Activated CD4-positive, alpha-beta T cell treated with anti-CD3 and anti-CD28 coated beads for 4 hours (primary cell): Measurements from ENCODE around the gene BTBD18.

Experiments used
- DNase-seq, 2 donors: peaks; one replicate each; pipeline ENCODE4 v3.0.0-alpha.2; 2020

The BTBD18 gene

DNA sequence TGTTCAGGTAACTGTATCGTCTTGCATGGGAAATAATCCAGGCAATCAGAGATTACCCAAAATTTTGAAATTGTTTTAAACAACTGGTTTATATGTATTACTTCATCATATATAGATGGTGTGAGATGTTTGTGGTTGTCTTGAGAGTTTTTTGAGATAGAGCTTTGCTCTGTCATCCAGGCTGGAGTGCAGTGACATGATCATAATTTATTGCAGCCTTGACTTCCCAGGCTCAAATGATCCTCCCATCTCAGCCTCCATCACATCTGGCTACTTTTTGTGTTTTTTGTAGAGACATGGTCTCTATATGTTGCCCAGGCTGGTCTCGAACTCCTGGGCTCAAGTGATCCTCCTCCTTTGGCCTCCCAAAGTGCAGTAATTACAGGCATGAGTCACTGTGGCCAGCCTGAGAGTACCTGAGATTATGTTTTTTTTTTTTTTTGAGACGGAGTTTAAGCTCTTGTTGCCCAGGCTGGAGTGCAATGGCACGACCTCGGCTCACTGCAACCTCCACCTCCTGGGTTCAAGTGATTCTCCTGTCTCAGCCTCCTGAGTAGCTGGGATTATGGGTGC lies 21.5 kb upstream of the BTBD18 start:
- no peak for DNase-seq

DNA sequence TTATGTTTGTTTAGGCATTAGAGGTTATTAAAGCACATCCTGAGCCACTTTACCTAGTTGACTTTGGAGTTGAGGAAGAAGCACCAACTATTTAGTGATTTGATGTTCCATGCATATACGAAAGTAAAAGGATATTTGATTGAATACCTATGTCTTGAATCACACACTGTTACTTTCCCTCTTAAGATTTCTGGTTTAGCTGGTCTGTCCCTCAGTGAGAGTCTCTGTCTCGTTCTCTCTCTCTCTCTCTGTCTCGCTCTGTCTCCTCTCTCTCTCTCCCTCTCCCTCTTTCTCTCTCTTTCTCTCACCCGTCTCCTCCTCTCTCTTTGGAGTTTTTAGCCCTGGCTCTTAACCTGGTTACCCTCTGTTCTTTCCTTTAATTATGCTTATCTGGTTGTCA lies 20.9 kb upstream of the BTBD18 start:
- DNase-seq: no peak

DNA sequence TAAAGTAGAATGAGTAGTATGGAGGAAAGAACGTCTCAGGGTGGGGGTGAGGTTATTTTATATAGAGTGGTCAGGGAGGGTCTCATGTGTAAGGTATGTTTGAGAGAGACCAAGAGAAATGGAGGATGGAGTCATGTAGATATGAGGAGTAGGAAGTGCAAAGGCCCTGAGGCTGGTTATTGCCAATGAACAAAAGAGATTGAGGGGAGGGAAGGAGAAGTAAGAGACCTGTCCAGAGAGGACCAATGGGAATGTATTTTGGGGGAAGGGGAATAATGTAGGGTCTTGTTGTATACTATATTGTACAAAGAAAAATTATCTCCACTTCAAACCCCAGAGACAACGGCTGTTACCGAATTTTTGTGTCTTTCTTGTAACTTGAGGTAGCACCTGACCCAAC lies 19.7 kb upstream of the BTBD18 start:
- no peak for DNase-seq

DNA sequence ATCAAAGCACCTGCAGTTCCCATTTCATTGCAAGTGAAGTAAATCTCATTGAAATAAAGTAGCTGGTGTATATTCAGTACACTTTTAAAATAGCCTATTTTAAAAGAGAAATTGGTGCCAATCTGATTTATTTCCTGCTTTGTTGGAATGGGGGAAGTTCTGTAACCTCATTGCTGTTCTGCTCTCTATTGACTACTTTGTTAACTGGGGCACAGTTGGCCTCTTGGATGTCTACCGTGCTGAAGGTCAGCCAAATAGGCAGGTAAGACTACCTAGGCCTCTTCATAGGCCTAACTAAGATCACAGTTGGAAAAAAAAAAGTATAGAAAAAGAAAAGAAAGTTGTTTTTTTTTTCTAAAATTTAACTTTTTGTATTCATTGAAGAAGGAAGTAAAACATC lies 19.2 kb upstream of the BTBD18 start:
- no peak for DNase-seq

DNA sequence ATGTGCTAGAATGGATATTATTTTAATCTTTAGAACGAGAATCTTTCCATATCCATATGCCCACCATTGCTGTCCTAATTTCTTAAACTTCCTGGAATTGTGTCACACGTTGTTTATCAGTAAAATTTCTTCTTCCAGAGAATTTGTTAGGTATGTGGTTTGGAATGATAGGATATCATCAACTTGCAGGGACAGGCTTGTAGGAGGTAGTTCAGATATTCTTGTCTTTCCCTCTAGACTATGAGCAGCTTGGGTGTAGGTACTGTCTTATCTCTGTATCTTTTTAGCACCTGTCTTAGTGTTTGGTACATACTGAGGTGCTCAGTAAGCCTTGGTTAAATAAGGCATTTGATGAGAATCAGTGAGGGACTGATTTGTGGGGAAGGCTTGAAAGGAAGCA lies 13.4 kb upstream of the BTBD18 start:
- no peak for DNase-seq

DNA sequence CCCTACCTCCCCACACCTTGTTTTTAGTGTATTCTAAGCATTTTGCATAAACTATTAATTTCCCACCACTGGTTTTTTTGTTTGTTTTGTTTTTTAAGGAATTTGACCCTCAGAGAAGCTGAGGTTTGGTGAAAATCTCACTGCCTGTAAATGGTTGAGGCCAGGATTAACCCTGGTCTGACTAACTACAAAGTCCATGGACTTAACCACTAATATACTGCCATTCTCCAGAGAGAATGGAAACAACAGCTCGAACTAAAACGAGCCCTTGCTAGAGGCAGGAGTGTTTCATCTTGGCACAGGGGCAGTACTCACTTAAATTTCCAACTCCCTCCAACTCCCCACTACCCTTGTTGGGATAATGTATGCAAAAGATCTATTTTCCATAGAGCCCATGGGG lies 12.9 kb upstream of the BTBD18 start:
- no peak for DNase-seq

DNA sequence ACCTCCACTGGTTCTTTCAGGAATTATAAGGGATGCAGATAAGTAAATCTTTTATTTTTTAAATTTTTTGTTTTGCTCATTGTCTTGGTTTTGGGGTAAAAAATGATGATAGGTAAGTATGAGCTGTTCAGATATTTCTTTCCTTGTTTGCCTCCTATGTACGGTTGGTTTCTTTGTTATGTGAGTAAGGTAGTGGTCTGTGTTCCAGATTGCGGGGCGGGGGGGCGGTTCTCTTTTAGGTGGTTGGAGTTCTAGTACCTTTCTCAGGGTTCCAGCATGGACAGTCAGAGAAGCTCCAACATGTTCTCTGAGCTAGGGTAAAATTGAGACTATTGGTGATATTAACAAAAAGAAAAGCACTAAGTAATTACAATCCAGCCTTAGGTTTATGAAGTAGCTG lies 12.4 kb upstream of the BTBD18 start:
- DNase-seq: no peak

DNA sequence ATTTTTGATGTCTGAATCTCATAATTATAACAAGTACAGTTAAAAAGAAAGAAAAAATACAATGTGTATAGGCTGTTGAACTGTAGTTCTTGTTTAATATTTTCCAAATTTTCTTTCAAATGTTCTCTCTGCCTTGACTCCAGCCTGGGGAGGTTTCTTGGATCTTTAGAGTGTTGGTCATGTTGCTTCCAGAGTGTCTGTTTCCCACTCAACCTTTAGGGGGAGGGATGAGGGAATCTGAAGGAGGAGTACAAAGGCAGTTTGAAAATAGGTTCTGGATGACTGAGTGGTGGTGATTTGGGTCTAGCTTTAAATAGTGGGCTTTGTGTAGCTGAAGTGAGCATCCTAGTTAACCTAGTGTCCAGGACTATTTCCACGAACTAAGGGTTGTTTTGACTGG lies 11.9 kb upstream of the BTBD18 start:
- DNase-seq: no peak

DNA sequence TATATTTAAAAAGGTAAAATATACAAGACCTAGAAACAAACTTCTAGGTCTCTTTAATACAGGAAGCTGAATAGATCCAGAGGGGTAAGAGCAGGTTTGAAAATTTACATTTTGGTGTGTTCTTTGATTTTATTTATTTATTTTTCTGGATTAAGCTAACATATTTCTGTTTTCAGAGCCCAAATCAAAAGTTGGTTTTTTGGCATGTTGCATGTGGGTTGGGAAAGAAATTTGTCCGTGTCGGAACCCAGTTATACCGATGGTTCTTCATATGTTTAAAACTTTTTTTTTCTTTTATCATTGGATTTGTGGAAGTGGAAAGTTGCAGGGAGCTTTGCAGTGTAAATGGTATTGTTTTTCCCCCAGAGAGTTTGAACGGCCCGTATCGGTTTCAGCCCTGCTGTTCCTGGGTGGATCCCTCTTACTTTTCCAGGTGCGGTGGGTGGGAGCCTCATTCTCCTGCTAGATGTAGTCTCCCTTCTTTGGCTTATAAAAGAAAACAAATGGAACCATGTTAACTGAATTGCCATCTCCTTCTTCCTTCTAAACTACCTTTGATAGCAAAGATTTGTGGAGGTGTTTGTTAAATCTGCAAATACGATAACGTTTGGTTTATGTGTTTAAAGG lies 10.7 kb upstream of the BTBD18 start:
- no peak for DNase-seq

DNA sequence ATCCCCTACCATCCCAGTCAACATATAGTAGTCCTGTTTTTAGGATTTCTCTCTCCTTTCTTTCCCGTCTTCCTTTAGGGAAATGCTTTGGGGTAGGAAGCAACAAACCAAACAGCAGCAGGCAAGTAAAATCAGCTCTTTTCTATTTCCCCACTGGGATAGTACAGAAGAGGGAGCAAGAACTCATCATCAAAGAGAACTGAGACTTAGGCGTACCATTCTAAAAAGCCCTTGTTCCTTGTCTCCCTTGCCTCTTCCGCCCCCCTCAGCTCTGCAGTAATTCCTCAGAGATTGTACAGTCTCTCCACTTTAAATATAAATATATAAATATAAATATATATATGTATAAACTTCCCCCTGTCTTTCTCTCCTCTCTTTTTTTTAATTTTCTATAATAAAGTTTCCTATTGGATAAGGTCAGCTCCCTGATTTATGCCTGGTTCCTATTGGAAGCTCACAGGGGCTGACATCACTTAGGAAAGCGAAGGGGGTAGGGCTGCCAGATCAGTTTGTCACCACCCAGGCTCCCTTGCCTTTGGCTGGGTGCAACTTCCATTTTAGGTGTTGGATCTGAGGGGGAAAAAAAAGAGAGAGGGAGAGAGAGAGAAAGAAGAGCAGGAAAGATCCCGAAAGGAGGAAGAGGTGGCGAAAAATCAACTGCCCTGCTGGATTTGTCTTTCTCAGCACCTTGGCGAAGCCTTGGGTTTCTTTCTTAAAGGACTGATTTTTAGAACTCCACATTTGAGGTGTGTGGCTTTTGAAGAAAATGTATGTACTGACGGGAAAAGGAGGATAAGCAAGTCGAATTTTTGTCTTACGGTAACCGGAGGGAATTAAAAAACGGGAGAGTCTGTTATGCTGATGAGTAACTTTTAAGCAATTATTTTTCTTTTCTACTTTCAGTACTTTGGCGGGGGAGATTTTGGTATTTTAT lies 9.9 kb upstream of the BTBD18 start, which contains the start of gene CTNND1:
TSS of gene CTNND1 (plus strand) at position 502 of the 934 bp plus-strand sequence. CDS start 29,677 bp downstream, outside the sequence.
- DNase-seq: no peak

DNA sequence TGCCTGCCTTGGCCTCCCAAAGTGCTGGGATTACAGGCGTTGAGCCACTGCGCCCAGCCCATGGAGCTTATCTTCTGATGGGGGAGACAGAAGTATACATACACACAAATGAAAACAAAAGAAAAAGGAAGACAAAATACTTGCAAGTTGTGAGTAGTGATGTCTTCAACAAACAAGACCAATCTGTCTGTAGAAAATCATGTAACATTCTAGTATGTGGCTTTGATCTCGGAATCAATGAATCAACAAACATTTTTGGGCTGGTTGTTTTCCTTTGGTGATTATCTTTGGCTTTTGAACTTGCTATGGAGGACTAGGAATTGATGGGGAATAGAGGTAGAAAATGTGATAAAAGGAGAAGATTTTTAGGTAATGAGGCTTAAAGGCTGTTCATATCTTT lies 6.6 kb upstream of the BTBD18 start:
- no peak for DNase-seq

DNA sequence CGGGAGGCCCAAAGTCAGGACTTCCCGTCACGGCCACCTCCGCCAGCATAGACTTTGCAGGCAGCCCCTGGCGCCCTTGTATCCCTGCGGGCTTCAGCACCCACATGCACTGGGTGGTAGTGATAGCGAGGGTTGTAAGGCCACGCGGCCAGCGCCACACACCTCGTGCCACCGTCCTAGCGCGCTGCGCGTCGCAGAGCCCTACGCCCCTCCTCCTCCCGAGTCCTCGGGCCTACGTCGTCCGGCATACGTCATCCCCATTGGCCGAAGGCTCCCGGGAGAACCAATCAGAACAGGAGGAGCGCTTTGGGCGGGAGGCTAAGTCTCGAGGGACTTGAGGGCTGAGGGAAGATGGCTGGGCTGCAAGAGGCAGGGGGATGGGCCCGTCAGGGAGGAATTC lies 1.3 kb upstream of the BTBD18 start:
- no peak for DNase-seq

DNA sequence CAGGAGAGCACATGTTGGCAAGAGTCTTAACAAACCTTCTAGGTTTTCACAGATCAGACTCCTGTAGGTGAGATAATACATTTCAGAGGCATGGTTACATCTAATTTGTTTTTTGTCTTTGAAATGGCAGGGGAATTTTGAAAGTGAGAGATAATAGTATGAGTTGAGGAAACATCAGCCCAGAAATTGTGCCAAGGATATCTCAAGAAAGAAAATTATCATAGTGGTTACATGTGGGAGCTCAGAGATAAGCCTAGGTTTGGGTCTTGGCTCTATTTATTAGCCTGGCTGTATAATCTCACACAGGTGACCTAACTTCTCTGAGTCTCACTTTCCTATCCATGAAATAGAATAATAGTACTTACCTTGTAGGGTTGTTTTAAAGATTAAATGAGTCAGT lies 443 bp downstream of the BTBD18 start:
- no peak for DNase-seq

DNA sequence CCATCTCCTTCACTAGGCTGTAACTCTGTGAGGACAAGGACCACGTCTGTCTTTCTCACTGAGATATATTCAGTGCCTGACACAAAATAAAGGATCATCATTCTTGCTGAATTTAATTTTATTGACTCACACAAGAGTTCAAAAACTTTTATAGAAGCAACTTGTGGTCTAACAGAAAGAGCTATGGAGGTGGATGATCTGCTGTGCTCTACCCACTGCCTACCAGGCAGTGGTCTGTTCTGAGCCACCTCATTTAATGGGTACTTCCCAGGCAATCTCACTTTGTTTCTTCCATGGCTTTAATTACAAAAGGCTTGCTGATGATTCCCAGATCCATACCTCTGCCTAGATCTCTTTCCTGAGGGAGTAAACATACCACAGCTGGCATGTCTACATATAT lies 4.7 kb downstream of the BTBD18 start:
- DNase-seq: no peak

DNA sequence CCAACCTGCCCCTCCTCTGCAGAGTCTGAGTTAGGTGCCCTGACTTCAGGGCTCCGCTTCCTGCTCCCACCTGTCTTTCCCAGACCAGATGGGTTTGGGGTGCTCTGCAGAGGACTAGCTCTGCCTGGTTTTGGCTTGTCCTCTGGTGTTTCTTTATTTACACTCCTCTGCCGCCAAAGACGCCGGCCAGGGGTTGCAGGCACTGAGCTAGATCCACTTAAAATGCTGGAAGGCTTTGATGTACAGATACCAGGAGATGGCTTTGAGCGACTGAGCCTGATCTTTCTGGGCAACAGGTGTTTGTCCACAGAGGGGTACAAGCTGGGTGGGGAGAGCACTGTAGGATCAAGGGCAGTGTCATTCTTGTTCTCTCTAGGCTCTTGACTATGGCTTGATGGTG lies 6.4 kb downstream of the BTBD18 start:
- DNase-seq: no peak

DNA sequence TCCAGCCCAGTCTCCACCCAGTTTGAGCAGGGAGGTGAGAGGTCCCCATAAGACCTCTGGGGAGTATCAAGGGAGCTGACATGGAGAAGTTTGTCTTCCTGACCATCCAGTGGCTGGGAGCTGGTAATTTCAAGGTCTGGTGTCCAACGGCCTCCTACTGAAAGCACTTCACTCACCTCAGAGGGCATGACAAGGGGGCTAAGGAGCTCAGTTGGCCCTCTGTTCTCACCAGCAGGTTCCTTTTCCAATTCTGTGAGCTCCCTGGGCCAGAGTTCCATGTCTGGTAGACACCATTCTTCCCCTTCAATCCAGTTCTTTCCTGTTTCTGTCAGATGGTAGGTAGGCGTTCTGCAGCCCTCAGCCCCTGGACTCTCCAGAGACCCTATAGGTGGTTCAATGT lies 7.3 kb downstream of the BTBD18 start:
- DNase-seq: no peak

DNA sequence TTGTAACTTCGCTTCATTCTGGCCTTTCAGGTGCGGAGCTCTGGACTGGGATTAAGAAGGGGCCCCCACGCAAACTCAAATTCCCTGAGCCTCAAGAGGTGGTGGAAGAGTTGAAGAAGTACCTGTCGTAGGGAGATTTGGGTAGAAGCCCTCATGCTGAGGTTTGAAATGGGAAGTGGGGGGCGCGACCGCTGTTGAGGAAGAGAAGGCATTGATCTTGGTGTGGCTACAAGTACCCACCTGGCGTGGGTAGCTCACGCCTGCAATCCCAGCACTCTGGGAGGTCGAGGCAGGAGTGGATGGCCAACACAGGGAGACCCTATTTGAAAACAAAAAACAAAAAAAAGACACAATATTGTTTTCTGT lies 9.5 kb downstream of the BTBD18 start:
- no peak for DNase-seq

DNA sequence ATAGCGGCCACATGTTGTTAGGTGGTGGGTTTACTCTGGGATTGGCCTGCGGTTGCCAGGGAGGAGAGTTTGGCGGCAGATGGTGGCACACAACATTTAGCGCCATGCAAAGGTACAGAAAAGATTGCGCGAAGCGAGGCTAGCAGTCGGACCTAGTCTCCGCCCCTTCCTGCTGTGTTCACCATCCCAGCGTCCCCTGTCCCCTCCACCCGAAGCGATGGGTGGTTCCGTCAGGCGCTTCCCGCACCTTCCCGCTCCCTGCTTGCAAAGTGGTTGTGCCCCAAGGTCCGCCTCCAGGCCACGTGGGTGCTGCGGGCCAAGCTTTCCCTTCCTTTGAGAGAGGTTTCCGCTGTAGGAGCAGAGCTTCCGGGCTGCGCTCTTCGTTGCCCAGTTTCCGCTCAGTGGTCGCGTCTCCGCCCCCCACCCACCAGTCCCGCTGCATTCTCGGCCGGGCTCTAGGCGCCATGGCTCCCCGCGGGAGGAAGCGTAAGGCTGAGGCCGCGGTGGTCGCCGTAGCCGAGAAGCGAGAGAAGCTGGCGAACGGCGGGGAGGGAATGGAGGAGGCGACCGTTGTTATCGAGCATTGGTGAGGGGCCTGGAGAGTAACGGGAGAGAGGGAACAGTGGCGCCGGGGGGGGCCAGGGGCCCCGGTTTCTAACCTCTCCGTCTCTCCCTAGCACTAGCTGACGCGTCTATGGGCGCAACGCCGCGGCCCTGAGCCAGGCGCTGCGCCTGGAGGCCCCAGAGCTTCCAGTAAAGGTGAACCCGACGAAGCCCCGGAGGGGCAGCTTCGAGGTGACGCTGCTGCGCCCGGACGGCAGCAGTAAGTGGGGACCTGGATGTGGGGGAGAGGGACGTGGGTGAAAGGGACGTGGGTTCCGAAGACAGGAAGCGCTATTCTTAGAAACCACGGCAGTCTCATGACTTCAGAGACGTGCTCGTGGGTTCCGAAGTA lies 10.2 kb downstream of the BTBD18 start, which contains the start of gene SELENOH:
TSS of gene SELENOH (plus strand) at position 360 of the 955 bp plus-strand sequence. CDS start at position 465, 105 bp downstream.
- peak; percentile 90 to 93 for DNase-seq

DNA sequence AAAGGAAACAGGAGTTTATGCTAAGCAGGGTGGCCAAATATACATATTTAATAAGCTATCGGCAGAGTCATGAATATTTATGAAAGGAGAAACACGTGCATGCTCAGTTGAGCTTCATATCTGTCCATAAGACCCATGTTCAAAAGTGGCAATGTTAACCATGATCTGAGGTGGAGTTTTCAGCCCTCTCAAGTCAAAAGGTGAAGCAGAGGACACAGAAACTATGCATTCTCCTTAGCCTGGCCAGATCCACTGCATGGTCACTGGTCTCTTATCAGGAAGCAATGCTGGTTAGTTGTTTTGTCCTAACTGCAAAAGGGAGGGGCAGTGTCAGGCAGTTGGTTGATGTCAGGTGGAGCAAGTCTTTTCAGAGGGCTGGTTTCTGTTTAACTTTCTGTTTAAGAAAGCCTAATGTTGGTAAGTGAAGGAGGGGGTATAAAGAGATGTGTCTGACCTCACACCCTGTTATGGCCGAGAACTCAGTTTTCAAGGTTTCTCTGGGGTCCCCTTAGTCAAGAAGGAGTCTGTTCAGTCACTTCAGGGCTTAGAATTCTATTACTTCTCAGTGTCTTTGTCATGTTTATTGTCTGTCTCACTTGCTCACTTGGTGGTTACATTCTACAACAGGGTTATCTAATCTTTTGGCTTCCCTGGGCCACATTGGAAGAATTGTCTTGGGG lies 15.9 kb downstream of the BTBD18 start:
- DNase-seq: no peak

DNA sequence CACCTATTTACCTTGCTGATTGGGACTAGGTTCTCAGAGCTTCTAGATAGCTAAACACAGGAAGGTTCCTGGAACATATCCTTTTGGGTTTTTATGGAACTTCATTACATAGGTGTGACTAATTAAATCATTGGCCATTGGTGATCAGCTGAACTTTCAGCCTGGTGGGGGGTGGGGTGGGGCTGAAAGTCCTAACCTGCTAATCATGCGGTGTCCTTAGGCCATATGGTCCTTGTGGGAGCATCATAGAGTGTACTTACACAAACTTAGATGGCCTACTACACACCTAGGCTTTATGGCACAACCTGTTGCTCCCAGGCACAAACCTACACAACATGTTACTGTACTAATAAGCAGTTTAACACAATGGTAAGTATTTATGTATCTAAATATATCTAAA lies 19.0 kb downstream of the BTBD18 start:
- DNase-seq: no peak

DNA sequence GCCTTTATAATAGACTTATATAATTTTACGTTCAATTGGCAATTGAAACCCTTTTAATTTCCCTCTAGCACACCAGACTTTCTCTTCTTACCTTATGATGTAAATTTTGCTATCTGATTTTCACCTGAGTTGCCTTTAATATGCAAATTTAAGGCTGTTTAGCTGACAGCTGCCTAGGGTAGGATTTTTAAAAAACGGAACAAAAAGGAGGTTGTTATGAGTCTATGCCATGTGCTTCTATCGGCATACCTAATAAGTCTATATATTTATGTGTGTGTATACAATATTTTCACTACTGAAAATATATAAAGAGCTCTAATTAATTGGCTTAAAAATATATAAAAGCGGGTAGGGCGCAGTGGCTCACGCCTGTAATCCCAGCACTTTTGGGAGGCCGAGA lies 22.1 kb downstream of the BTBD18 start:
- DNase-seq: no peak

DNA sequence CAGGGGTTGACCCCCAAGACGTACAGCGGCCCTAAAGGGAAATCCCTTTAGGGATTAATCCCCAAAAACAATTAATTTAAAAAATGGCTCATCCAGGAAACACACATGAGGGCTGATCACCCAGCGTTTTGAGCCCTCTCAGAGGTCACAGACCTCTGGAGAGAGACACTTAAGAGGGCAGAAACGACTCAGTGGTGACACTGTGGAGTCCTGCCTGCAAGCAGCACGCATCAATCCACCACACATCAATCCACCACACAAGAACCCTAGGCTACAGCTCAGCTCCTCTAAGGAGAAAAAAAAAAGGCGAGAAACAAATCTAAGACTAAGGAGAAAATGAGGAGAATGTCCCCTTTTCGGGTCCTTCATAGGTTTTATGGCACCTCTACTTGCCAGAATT lies 22.8 kb downstream of the BTBD18 start:
- DNase-seq: no peak
